Osteocyte (in vitro differentiated cells): ENCODE measurements around the gene COL23A1. TPM values are rescaled to one million over a fixed set of nuclear protein-coding genes. Genes with fewer than 3 reads are reported as not detected.

ENCODE experiments used
- DNase-seq: peaks from one replicate; pipeline ENCODE4 v3.0.0; 2021; ENCODE audit warnings: mixed read lengths; ENCODE audit not compliant: unreplicated experiment; ENCODE audit errors: extremely low spot score
- H3K27ac Mint-ChIP-seq: one replicate; pipeline ENCODE4 v1.8.0; 2021; ENCODE audit warnings: mild to moderate bottlenecking, mixed read lengths; ENCODE audit not compliant: unreplicated experiment
- H3K27me3 Mint-ChIP-seq: one replicate; pipeline ENCODE4 v1.8.0; 2021; ENCODE audit warnings: mixed read lengths; ENCODE audit not compliant: unreplicated experiment
- H3K36me3 Mint-ChIP-seq: one replicate; pipeline ENCODE4 v1.8.0; 2021; ENCODE audit warnings: mixed read lengths; ENCODE audit not compliant: unreplicated experiment
- H3K4me1 Mint-ChIP-seq: one replicate; pipeline ENCODE4 v1.8.0; 2021; ENCODE audit warnings: mixed read lengths; ENCODE audit not compliant: unreplicated experiment
- H3K4me3 Mint-ChIP-seq: one replicate; pipeline ENCODE4 v1.8.0; 2021; ENCODE audit warnings: mild to moderate bottlenecking, moderate library complexity, mixed read lengths; ENCODE audit not compliant: unreplicated experiment
- H3K9me3 Mint-ChIP-seq: one replicate; pipeline ENCODE4 v1.8.0; 2021; ENCODE audit warnings: mixed read lengths; ENCODE audit not compliant: unreplicated experiment
- CTCF ChIP-seq: fragments of 200-600 bp; sonication (generic); IDR thresholded peaks from 2 replicates; pipeline ENCODE4 v1.5.0; 2021; ENCODE audit warnings: antibody characterized with exemption, mild to moderate bottlenecking, moderate library complexity
- total RNA-seq: library from RNA; stranded (reverse); gene quantifications from 2 replicates; pipeline ENCODE4 v1.2.1, GENCODE V29; 2021

The COL23A1 gene
- total RNA-seq, 1 donor from 2014 or later = not detected

- no peaks in the 10 kb centered on the region for H3K36me3 Mint-ChIP-seq
- DNase-seq = no peak
- H3K9me3 Mint-ChIP-seq = no peaks in the 10 kb centered on the region
- H3K27me3 Mint-ChIP-seq = no peaks in the 10 kb centered on the region
- no peak for TF ChIP-seq CTCF
- peaks cover 11% of the 10 kb centered on the region for H3K4me1 Mint-ChIP-seq
- H3K4me3 Mint-ChIP-seq = no peak overlapping the region
- H3K27ac Mint-ChIP-seq = no peak overlapping the region
These were observed 351.9 kb downstream of the COL23A1 start for GRCh38 chr5:178238313-178238635.

- no peaks in the 10 kb centered on the region for H3K36me3 Mint-ChIP-seq
- H3K27ac Mint-ChIP-seq = no peak overlapping the region
- no peaks in the 10 kb centered on the region for H3K9me3 Mint-ChIP-seq
- no peak for DNase-seq
- peaks cover 11% of the 10 kb centered on the region for H3K4me1 Mint-ChIP-seq
- no peak overlapping the region for H3K4me3 Mint-ChIP-seq
- no peaks in the 10 kb centered on the region for H3K27me3 Mint-ChIP-seq
- TF ChIP-seq CTCF = no peak
These were observed 352.5 kb downstream of the COL23A1 start for GRCh38 chr5:178237431-178238312.

DNA sequence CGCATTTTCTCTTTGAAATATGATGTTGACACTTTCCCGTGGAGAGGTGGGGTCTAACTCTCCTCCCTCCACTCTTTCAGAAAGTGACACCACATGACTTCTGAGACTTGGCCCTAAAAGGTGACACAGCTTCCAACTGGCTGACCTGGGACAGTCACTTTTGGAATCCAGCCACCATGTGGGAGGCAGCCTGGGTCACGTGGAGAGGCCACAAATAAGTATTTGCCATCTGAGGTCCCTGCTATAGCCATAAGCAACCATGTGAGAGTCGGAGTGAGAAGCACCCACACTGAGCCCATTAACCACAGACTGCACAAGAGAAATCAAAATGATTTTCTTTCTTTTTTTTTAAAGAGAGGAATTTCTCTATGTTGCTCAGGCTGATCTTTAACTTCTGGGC is 353.5 kb downstream of the COL23A1 start:
- no peak for TF ChIP-seq CTCF
- no peaks in the 10 kb centered on the region for H3K9me3 Mint-ChIP-seq
- DNase-seq = no peak
- H3K4me3 Mint-ChIP-seq = no peak overlapping the region
- no peaks in the 10 kb centered on the region for H3K27me3 Mint-ChIP-seq
- peak overlapping the region; percentile 23 for H3K27ac Mint-ChIP-seq
- H3K4me1 Mint-ChIP-seq = peaks cover 14% of the 10 kb centered on the region
- no peaks in the 10 kb centered on the region for H3K36me3 Mint-ChIP-seq

DNA sequence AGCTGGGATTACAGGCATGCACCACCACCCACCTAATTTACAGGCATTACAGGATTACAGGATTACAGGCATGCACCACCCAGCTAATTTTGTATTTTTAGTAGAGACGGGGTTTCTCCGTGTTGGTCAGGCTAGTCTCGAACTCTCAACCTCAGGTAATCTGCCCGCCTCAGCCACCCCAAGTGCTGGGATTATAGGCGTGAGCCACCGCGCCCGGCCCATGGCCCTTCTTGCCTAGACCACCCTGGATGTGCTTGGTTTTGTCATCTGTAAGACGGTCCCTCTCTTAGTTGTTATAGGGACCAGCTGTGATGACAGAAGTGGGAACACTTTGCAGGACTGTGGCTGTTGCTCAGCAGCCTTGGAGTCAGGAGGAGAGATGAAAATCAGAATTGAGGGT is 354.1 kb downstream of the COL23A1 start:
- no peak for DNase-seq
- H3K4me1 Mint-ChIP-seq = peaks cover 20% of the 10 kb centered on the region
- H3K4me3 Mint-ChIP-seq = no peak overlapping the region
- no peaks in the 10 kb centered on the region for H3K27me3 Mint-ChIP-seq
- TF ChIP-seq CTCF = no peak
- H3K36me3 Mint-ChIP-seq = peaks cover 2% of the 10 kb centered on the region
- no peak overlapping the region for H3K27ac Mint-ChIP-seq
- no peaks in the 10 kb centered on the region for H3K9me3 Mint-ChIP-seq

- no peak for TF ChIP-seq CTCF
- peaks cover 2% of the 10 kb centered on the region for H3K36me3 Mint-ChIP-seq
- no peaks in the 10 kb centered on the region for H3K27me3 Mint-ChIP-seq
- peaks cover 24% of the 10 kb centered on the region for H3K4me1 Mint-ChIP-seq
- no peak for DNase-seq
- no peaks in the 10 kb centered on the region for H3K9me3 Mint-ChIP-seq
- H3K4me3 Mint-ChIP-seq = no peak overlapping the region
- H3K27ac Mint-ChIP-seq = no peak overlapping the region
These were observed 354.6 kb downstream of the COL23A1 start for GRCh38 chr5:178235588-178235974.
